ENCODE measurements around the gene ISLR2. TPM values are rescaled to one million over a fixed set of nuclear protein-coding genes. Genes with fewer than 3 reads are reported as not detected.
"Not testable (repeated sequence)": the region's sequence is repeated elsewhere in the genome, so short reads cannot be mapped to it uniquely, and the experiment has no call there.

The ISLR2 gene
- total RNA-seq: under 1 TPM in 1 of 5 donors, not detected in 4; 0.06 TPM
- total RNA-seq (2013): not detected
- total RNA-seq: 0 to 0.25 (median 0) reads per million in 29 experiments

GRCh38 chr15:74130155-74130848 lies at the start of gene ISLR2:
ISLR2 (plus strand) TSS chr15:74130586; CDS start chr15:74132755, 2,169 bp downstream.
- DNase-seq (no peak), ATAC-seq (replicated peaks in 1 of 4) (no peak)
- no peaks in the 10 kb centered on the region for H3K9me3 ChIP-seq
- 9% methylated on average over 41 of the region's 53 CpGs for WGBS (ENCODE audit: insufficient coverage)
- Mint-ChIP-seq H3K27me3 (peaks cover 58 to 83% of the 10 kb centered on the region in 2 donors), H3K9me3 (no peaks in the 10 kb centered on the region), H3K27ac (peak within 1 kb of the TSS in 1 of 2 donors; percentile 13), H3K4me3 (peak within 1 kb of the TSS in 1 of 3 donors; percentile 57), H3K36me3 (no peaks in the 10 kb centered on the region), H3K4me1 (peaks cover 27 to 43% (median 41%) of the 10 kb centered on the region in 3 donors)
- ChIA-PET CTCF (no interaction called here), POLR2A (no interaction called here)
- no peaks in the 10 kb centered on the region for H3K36me3 ChIP-seq (ENCODE audit: control insufficient read depth in 2 of 2, extremely low read depth in 1 of 2, insufficient read depth in 1 of 2, low read length in 1 of 2)
- peaks cover 0 to 45% of the 10 kb centered on the region in 2 experiments for H3K4me1 ChIP-seq (ENCODE audit: control insufficient read depth in 1 of 2, extremely low read depth in 1 of 2, insufficient read depth in 2 of 2, low read length in 2 of 2)
- peaks cover 21 to 90% of the 10 kb centered on the region in 2 experiments for H3K27me3 ChIP-seq (replicated peaks in 1 of 2; ENCODE audit: control insufficient read depth in 2 of 2, extremely low read depth in 1 of 2, insufficient read depth in 2 of 2, low read length in 1 of 2)
- H3K4me3 ChIP-seq (ENCODE audit: control insufficient read depth in 1 of 2, extremely low read depth in 1 of 2, low read length in 1 of 2): no peak within 1 kb of the TSS
- H3K27ac ChIP-seq (ENCODE audit: low read length): no peak within 1 kb of the TSS

GRCh38 chr15:74082450-74082849 lies 47.9 kb upstream of the ISLR2 start, which contains the start of gene GOLGA6A:
GOLGA6A (minus strand) TSS chr15:74082550; CDS start chr15:74082509, 41 bp downstream.
- H3K4me1 Mint-ChIP-seq, H3K9me3 ChIP-seq: not testable (repeated sequence)

GRCh38 chr15:74094567-74094966 lies 35.8 kb upstream of the ISLR2 start:
- H3K4me3 ChIP-seq (ENCODE audit: control insufficient read depth in 1 of 2, extremely low read depth in 1 of 2, low read length in 1 of 2); H3K4me1 ChIP-seq (ENCODE audit: control insufficient read depth in 1 of 2, extremely low read depth in 1 of 2, insufficient read depth in 2 of 2, low read length in 2 of 2); H3K9me3 ChIP-seq; H3K27me3 ChIP-seq (replicated peaks in 1 of 2; ENCODE audit: control insufficient read depth in 2 of 2, extremely low read depth in 1 of 2, insufficient read depth in 2 of 2, low read length in 1 of 2); H3K27me3 Mint-ChIP-seq; H3K4me1 Mint-ChIP-seq; H3K36me3 Mint-ChIP-seq; H3K4me3 Mint-ChIP-seq; H3K27ac Mint-ChIP-seq; CTCF ChIA-PET; POLR2A ChIA-PET; H3K9me3 Mint-ChIP-seq; H3K27ac ChIP-seq (ENCODE audit: low read length); DNase-seq; ATAC-seq (replicated peaks in 1 of 4); H3K36me3 ChIP-seq (ENCODE audit: control insufficient read depth in 2 of 2, extremely low read depth in 1 of 2, insufficient read depth in 1 of 2, low read length in 1 of 2): not testable (repeated sequence)
- whole genome bisulfite sequencing (ENCODE audit: insufficient coverage): no CpG with 5 or more reads among the region's 2 CpGs

More at GRCh38 chr15:74082450-74082849, 47.9 kb upstream of the ISLR2 start, which contains the start of gene GOLGA6A:
- H3K27ac ChIP-seq (ENCODE audit: low read length); DNase-seq; H3K4me1 ChIP-seq (ENCODE audit: control insufficient read depth in 1 of 2, extremely low read depth in 1 of 2, insufficient read depth in 2 of 2, low read length in 2 of 2); H3K4me3 ChIP-seq (ENCODE audit: control insufficient read depth in 1 of 2, extremely low read depth in 1 of 2, low read length in 1 of 2); H3K36me3 Mint-ChIP-seq; H3K27me3 ChIP-seq (replicated peaks in 1 of 2; ENCODE audit: control insufficient read depth in 2 of 2, extremely low read depth in 1 of 2, insufficient read depth in 2 of 2, low read length in 1 of 2); CTCF ChIA-PET; H3K9me3 Mint-ChIP-seq; H3K27me3 Mint-ChIP-seq; H3K27ac Mint-ChIP-seq; ATAC-seq (replicated peaks in 1 of 4); POLR2A ChIA-PET; H3K4me3 Mint-ChIP-seq; H3K36me3 ChIP-seq (ENCODE audit: control insufficient read depth in 2 of 2, extremely low read depth in 1 of 2, insufficient read depth in 1 of 2, low read length in 1 of 2): not testable (repeated sequence)
- no CpG with 5 or more reads among the region's 7 CpGs for WGBS (ENCODE audit: insufficient coverage)

- H3K4me1 Mint-ChIP-seq; H3K4me1 ChIP-seq (ENCODE audit: control insufficient read depth in 1 of 2, extremely low read depth in 1 of 2, insufficient read depth in 2 of 2, low read length in 2 of 2); H3K9me3 Mint-ChIP-seq; H3K36me3 ChIP-seq (ENCODE audit: control insufficient read depth in 2 of 2, extremely low read depth in 1 of 2, insufficient read depth in 1 of 2, low read length in 1 of 2); H3K4me3 Mint-ChIP-seq; POLR2A ChIA-PET; H3K4me3 ChIP-seq (ENCODE audit: control insufficient read depth in 1 of 2, extremely low read depth in 1 of 2, low read length in 1 of 2); H3K27ac Mint-ChIP-seq; H3K36me3 Mint-ChIP-seq; CTCF ChIA-PET; H3K27me3 ChIP-seq (replicated peaks in 1 of 2; ENCODE audit: control insufficient read depth in 2 of 2, extremely low read depth in 1 of 2, insufficient read depth in 2 of 2, low read length in 1 of 2); H3K27me3 Mint-ChIP-seq; ATAC-seq (replicated peaks in 1 of 4); H3K9me3 ChIP-seq; DNase-seq; H3K27ac ChIP-seq (ENCODE audit: low read length): not testable (repeated sequence)
- no CpG with 5 or more reads among the region's 10 CpGs for WGBS (ENCODE audit: insufficient coverage)
Measured at GRCh38 chr15:74095610-74096009, 34.8 kb upstream of the ISLR2 start.

- DNase-seq; H3K36me3 ChIP-seq (ENCODE audit: control insufficient read depth in 2 of 2, extremely low read depth in 1 of 2, insufficient read depth in 1 of 2, low read length in 1 of 2); H3K4me1 Mint-ChIP-seq; H3K27me3 ChIP-seq (replicated peaks in 1 of 2; ENCODE audit: control insufficient read depth in 2 of 2, extremely low read depth in 1 of 2, insufficient read depth in 2 of 2, low read length in 1 of 2); ATAC-seq (replicated peaks in 1 of 4); H3K4me1 ChIP-seq (ENCODE audit: control insufficient read depth in 1 of 2, extremely low read depth in 1 of 2, insufficient read depth in 2 of 2, low read length in 2 of 2); H3K36me3 Mint-ChIP-seq; H3K27me3 Mint-ChIP-seq; CTCF ChIA-PET; POLR2A ChIA-PET; H3K27ac Mint-ChIP-seq; H3K4me3 ChIP-seq (ENCODE audit: control insufficient read depth in 1 of 2, extremely low read depth in 1 of 2, low read length in 1 of 2); H3K4me3 Mint-ChIP-seq; H3K9me3 ChIP-seq; H3K27ac ChIP-seq (ENCODE audit: low read length); H3K9me3 Mint-ChIP-seq: not testable (repeated sequence)
- no CpG with 5 or more reads among the region's 27 CpGs for WGBS (ENCODE audit: insufficient coverage)
Measured at GRCh38 chr15:74096753-74097474, 33.5 kb upstream of the ISLR2 start.

- H3K27me3 Mint-ChIP-seq; H3K27ac ChIP-seq (ENCODE audit: low read length); H3K27me3 ChIP-seq (replicated peaks in 1 of 2; ENCODE audit: control insufficient read depth in 2 of 2, extremely low read depth in 1 of 2, insufficient read depth in 2 of 2, low read length in 1 of 2); H3K9me3 Mint-ChIP-seq; H3K4me1 Mint-ChIP-seq; H3K9me3 ChIP-seq; H3K36me3 ChIP-seq (ENCODE audit: control insufficient read depth in 2 of 2, extremely low read depth in 1 of 2, insufficient read depth in 1 of 2, low read length in 1 of 2); H3K4me1 ChIP-seq (ENCODE audit: control insufficient read depth in 1 of 2, extremely low read depth in 1 of 2, insufficient read depth in 2 of 2, low read length in 2 of 2); H3K36me3 Mint-ChIP-seq; POLR2A ChIA-PET; CTCF ChIA-PET: not testable (repeated sequence)
- WGBS (ENCODE audit: insufficient coverage): 1% methylated on average over 9 of the region's 45 CpGs
- ATAC-seq (replicated peaks in 1 of 4): peak; percentile 56 to 82 (median 74)
- H3K4me3 ChIP-seq (ENCODE audit: control insufficient read depth in 1 of 2, extremely low read depth in 1 of 2, low read length in 1 of 2): peak overlapping the region; percentile 47 to 49
- Mint-ChIP-seq H3K27ac (peak overlapping the region; percentile 78 to 85), H3K4me3 (peak overlapping the region; percentile 80 to 86 (median 83))
- peak in 33 of 35 experiments; percentile 6 to 62 (median 35) for DNase-seq
Measured at GRCh38 chr15:74099963-74100733, 30.2 kb upstream of the ISLR2 start.

Data from T-cell (primary cell).